H9 (cell line): Measurements from ENCODE around the gene TMEM201. TPM values are rescaled to one million over a fixed set of nuclear protein-coding genes. Genes with fewer than 3 reads are reported as not detected.

Source experiments
- DNase-seq: peaks from one replicate; pipeline ENCODE4 v3.0.0-alpha.2; 2017
- H2AFZ ChIP-seq: one replicate; pipeline ENCODE4 v1.6.1; 2013; ENCODE audit warnings: mild to moderate bottlenecking, low read length, control low read depth, moderate library complexity
- H2AK5ac ChIP-seq: 2 replicates; pipeline ENCODE4 v1.6.1; 2013; ENCODE audit warnings: low read length, control low read depth, mixed read lengths; ENCODE audit not compliant: insufficient read length
- H2BK120ac ChIP-seq: one replicate; pipeline ENCODE4 v1.6.1; 2013; ENCODE audit warnings: low read depth, mild to moderate bottlenecking, low read length, control low read depth, inconsistent platforms; ENCODE audit not compliant: poor library complexity, severe bottlenecking
- H2BK12ac ChIP-seq: 2 replicates; pipeline ENCODE4 v1.6.1; 2013; ENCODE audit warnings: low read length, control low read depth, mixed read lengths, low read depth; ENCODE audit not compliant: insufficient read length
- H2BK15ac ChIP-seq: 2 replicates; pipeline ENCODE4 v1.6.1; 2013; ENCODE audit warnings: low read depth, low read length, control low read depth
- H2BK20ac ChIP-seq: one replicate; pipeline ENCODE4 v1.6.1; 2013; ENCODE audit warnings: low read depth, mild to moderate bottlenecking, low read length, control low read depth, inconsistent platforms; ENCODE audit not compliant: poor library complexity, severe bottlenecking
- H2BK5ac ChIP-seq: 2 replicates; pipeline ENCODE4 v1.6.1; 2013; ENCODE audit warnings: low read length, control low read depth, mixed read lengths; ENCODE audit not compliant: insufficient read length
- H3K14ac ChIP-seq: 2 replicates; pipeline ENCODE4 v1.6.1; 2013; ENCODE audit warnings: low read length, control low read depth; ENCODE audit not compliant: insufficient read depth
- H3K18ac ChIP-seq: 2 replicates; pipeline ENCODE4 v1.6.1; 2013; ENCODE audit warnings: low read depth, mild to moderate bottlenecking, mixed read lengths, low read length, control low read depth; ENCODE audit not compliant: insufficient read length
- H3K23ac ChIP-seq: 2 replicates; pipeline ENCODE4 v1.6.1; 2013; ENCODE audit warnings: low read length, control low read depth, mixed read lengths, low read depth; ENCODE audit not compliant: insufficient read length
- H3K23me2 ChIP-seq: 2 replicates; pipeline ENCODE4 v1.6.1; 2013; ENCODE audit warnings: low read depth, mild to moderate bottlenecking, mixed read lengths, low read length, control low read depth; ENCODE audit not compliant: insufficient read length, poor library complexity, severe bottlenecking
- H3K27ac ChIP-seq: 2 replicates; pipeline ENCODE4 v1.5.1; 2013; ENCODE audit warnings: low read length, control low read depth, mixed read lengths, low read depth; ENCODE audit not compliant: insufficient read length
- H3K27me3 ChIP-seq: 2 replicates; pipeline ENCODE4 v1.6.1; 2013; ENCODE audit warnings: low read length, control low read depth, inconsistent platforms; ENCODE audit not compliant: insufficient read depth
- H3K4ac ChIP-seq: 2 replicates; pipeline ENCODE4 v1.6.1; 2013; ENCODE audit warnings: low read depth, mild to moderate bottlenecking, control low read depth, inconsistent platforms, low read length, moderate library complexity
- H3K4me1 ChIP-seq: 2 replicates; pipeline ENCODE4 v1.6.1; 2013; ENCODE audit warnings: low read length, control low read depth, inconsistent platforms; ENCODE audit not compliant: insufficient read depth
- H3K4me2 ChIP-seq: 2 replicates; pipeline ENCODE4 v1.6.1; 2013; ENCODE audit warnings: low read length, control low read depth, mixed read lengths; ENCODE audit not compliant: insufficient read length, insufficient read depth
- H3K56ac ChIP-seq: 2 replicates; pipeline ENCODE4 v1.6.1; 2013; ENCODE audit warnings: low read depth, mild to moderate bottlenecking, mixed read lengths, low read length, control low read depth; ENCODE audit not compliant: insufficient read length
- H3K79me1 ChIP-seq: 2 replicates; pipeline ENCODE4 v1.6.1; 2013; ENCODE audit warnings: low read depth, mild to moderate bottlenecking, moderate library complexity, low read length, control low read depth, inconsistent platforms; ENCODE audit not compliant: insufficient read depth, poor library complexity, severe bottlenecking
- H3K79me2 ChIP-seq: 2 replicates; pipeline ENCODE4 v1.6.1; 2013; ENCODE audit warnings: low read length, control low read depth, inconsistent platforms; ENCODE audit not compliant: insufficient read depth
- H3K9ac ChIP-seq: 2 replicates; pipeline ENCODE4 v1.6.1; 2013; ENCODE audit warnings: low read length, control low read depth, mixed read lengths; ENCODE audit not compliant: insufficient read length; ENCODE audit errors: extremely low read depth
- H3K9me3 ChIP-seq: one replicate; pipeline ENCODE4 v1.6.1; 2013; ENCODE audit warnings: low read depth, low read length, inconsistent platforms; ENCODE audit not compliant: control insufficient read depth
- H3T11ph ChIP-seq: one replicate; pipeline ENCODE4 v1.6.1; 2013; ENCODE audit warnings: mild to moderate bottlenecking, low read length, control low read depth, inconsistent platforms
- H4K20me1 ChIP-seq: one replicate; pipeline ENCODE4 v1.6.1; 2013; ENCODE audit not compliant: control insufficient read depth, insufficient read length, insufficient read depth
- H4K5ac ChIP-seq: 2 replicates; pipeline ENCODE4 v1.6.1; 2013; ENCODE audit warnings: low read depth, mild to moderate bottlenecking, mixed read lengths, low read length, control low read depth; ENCODE audit not compliant: insufficient read length
- H4K8ac ChIP-seq: replicated peaks from 2 replicates; pipeline ENCODE4 v1.6.1; 2013; ENCODE audit warnings: low read length, control low read depth, mixed read lengths, low read depth; ENCODE audit not compliant: insufficient read length
- H4K91ac ChIP-seq: 2 replicates; pipeline ENCODE4 v1.6.1; 2013; ENCODE audit warnings: low read depth, mild to moderate bottlenecking, moderate library complexity, mixed read lengths, low read length, control low read depth; ENCODE audit not compliant: insufficient read length
- H3K27ac Mint-ChIP-seq, 3 experiments: 2 replicates in 2 of 3; 3 replicates in 1 of 3; pipeline ENCODE4 v1.8.0; 2020 to 2021; ENCODE audit warnings: mixed read lengths in 3 of 3, mild to moderate bottlenecking in 1 of 3, moderate library complexity in 1 of 3
- H3K27me3 Mint-ChIP-seq: 2 replicates; pipeline ENCODE4 v1.8.0; 2021; ENCODE audit warnings: low read depth, mild to moderate bottlenecking, moderate library complexity, mixed read lengths
- H3K36me3 Mint-ChIP-seq, 3 experiments: 2 replicates in 2 of 3; 3 replicates in 1 of 3; pipeline ENCODE4 v1.8.0; 2020 to 2021; ENCODE audit warnings: low read depth in 3 of 3, mixed read lengths in 3 of 3; ENCODE audit not compliant: insufficient read depth in 1 of 3
- H3K4me1 Mint-ChIP-seq, 2 experiments: 2 replicates each; pipeline ENCODE4 v1.8.0; 2020; ENCODE audit warnings: mixed read lengths in 2 of 2
- H3K4me3 Mint-ChIP-seq, 2 experiments: 2 replicates in 1 of 2; 3 replicates in 1 of 2; pipeline ENCODE4 v1.8.0; 2020 to 2021; ENCODE audit warnings: mild to moderate bottlenecking in 2 of 2, mixed read lengths in 2 of 2, moderate library complexity in 1 of 2
- H3K9me3 Mint-ChIP-seq, 2 experiments: 2 replicates in 1 of 2; 3 replicates in 1 of 2; pipeline ENCODE4 v1.8.0; 2020; ENCODE audit warnings: mild to moderate bottlenecking in 2 of 2, mixed read lengths in 2 of 2, moderate library complexity in 1 of 2
- WGBS: extraction: QIAGEN DNeasy Blood & Tissue Kit; methylation state at CpG from one replicate; pipeline ENCODE4 v1.1.7; 2013; ENCODE audit warnings: missing lambda C conversion rate, low lambda C conversion rate, mixed read lengths; ENCODE audit not compliant: insufficient read length; ENCODE audit errors: extremely low coverage; 5-methylcytosine and 5-hydroxymethylcytosine counted together
- total RNA-seq: library from RNA; stranded (reverse); gene quantifications from 2 replicates; pipeline ENCODE4 v1.2.1, GENCODE V29; 2021
- TF ChIP-seq, protein P1 (sequence below): fragments of 200-600 bp; sonication (generic); conservative IDR thresholded peaks from 3 replicates; pipeline ENCODE4 v1.8.0; 2021; ENCODE audit warnings: antibody characterized with exemption, mild to moderate bottlenecking

Gene TMEM201
- total RNA-seq, 1 experiment from 2014 or later = 31.0 TPM

DNA sequence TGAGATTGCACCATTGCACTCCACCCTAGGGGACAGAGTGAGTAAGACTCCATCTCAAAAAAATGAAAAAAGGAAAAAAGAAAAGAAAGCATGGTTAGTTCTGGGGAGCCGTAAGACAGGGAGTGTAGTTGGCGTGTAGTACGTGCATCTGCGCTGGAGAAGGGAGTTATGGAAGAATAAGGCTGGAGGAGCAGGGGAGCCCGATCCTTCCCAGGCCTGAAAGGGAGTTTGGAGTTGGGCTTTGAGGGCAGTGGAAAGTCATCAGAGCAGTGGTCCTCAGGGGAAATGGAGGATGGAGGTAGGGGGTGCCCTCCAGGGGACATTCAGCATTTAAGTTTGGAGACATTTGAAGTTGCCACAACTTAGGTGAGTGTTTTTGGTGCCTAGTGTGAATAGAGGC lies 11.3 kb upstream of the TMEM201 start:
- no peak overlapping the region for H3K4me2 ChIP-seq
- H3K4ac ChIP-seq = no peak overlapping the region
- H3K18ac ChIP-seq = no peak overlapping the region
- H3K27ac ChIP-seq = no peak overlapping the region
- no peak overlapping the region for H2BK12ac ChIP-seq
- no peak overlapping the region for H2AK5ac ChIP-seq
- H2BK20ac ChIP-seq = no peak overlapping the region
- Mint-ChIP-seq H3K27me3 (no peaks in the 10 kb centered on the region), H3K4me3 (peak overlapping the region in 1 of 2 experiments; percentile 12; a peak in 1 of 5 replicates), H3K9me3 (no peaks in the 10 kb centered on the region), H3K27ac (no peak overlapping the region; a peak in 1 of 7 replicates), H3K36me3 (peaks cover 20 to 50% (median 49%) of the 10 kb centered on the region in 3 experiments), H3K4me1 (no peaks in the 10 kb centered on the region)
- H3K4me1 ChIP-seq = no peaks in the 10 kb centered on the region
- no peak overlapping the region for H3K56ac ChIP-seq
- no peaks in the 10 kb centered on the region for H3K9me3 ChIP-seq
- no peak overlapping the region for H2BK5ac ChIP-seq
- H3K79me2 ChIP-seq = no peaks in the 10 kb centered on the region
- no peak overlapping the region for H2BK120ac ChIP-seq
- H4K20me1 ChIP-seq = no peaks in the 10 kb centered on the region
- H3K9ac ChIP-seq = no peak overlapping the region
- no peak overlapping the region for H4K5ac ChIP-seq
- H3K23ac ChIP-seq = no peak overlapping the region
- H3T11ph ChIP-seq = no peak overlapping the region
- H2AFZ ChIP-seq = no peak overlapping the region
- TF ChIP-seq, protein P1, sequence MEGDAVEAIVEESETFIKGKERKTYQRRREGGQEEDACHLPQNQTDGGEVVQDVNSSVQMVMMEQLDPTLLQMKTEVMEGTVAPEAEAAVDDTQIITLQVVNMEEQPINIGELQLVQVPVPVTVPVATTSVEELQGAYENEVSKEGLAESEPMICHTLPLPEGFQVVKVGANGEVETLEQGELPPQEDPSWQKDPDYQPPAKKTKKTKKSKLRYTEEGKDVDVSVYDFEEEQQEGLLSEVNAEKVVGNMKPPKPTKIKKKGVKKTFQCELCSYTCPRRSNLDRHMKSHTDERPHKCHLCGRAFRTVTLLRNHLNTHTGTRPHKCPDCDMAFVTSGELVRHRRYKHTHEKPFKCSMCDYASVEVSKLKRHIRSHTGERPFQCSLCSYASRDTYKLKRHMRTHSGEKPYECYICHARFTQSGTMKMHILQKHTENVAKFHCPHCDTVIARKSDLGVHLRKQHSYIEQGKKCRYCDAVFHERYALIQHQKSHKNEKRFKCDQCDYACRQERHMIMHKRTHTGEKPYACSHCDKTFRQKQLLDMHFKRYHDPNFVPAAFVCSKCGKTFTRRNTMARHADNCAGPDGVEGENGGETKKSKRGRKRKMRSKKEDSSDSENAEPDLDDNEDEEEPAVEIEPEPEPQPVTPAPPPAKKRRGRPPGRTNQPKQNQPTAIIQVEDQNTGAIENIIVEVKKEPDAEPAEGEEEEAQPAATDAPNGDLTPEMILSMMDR = no peak
- WGBS = no CpG with 5 or more reads among the region's 5 CpGs
- H4K8ac ChIP-seq = no peak overlapping the region
- no peak overlapping the region for H2BK15ac ChIP-seq
- peaks cover 2% of the 10 kb centered on the region for H3K79me1 ChIP-seq
- H4K91ac ChIP-seq = no peak overlapping the region
- no peaks in the 10 kb centered on the region for H3K27me3 ChIP-seq
- H3K14ac ChIP-seq = no peak overlapping the region
- no peaks in the 10 kb centered on the region for H3K23me2 ChIP-seq
- no peak for DNase-seq
